IMR-90 (cell line): ENCODE data around the gene PAX5. TPM values are rescaled to one million over a fixed set of nuclear protein-coding genes. Genes with fewer than 3 reads are reported as not detected.

Experiments
- ATAC-seq: fragments of 200-7000 bp; cut with Tn5 transposase; 2 replicates; pipeline ENCODE4 v1.9.1; 2020; ENCODE audit warnings: low read depth, mild to moderate bottlenecking, moderate library complexity
- BruUV-seq: library from RNA; stranded (reverse); fragments of 400-500 nt; replicated peaks from 2 replicates; lab custom pipeline; 2021; lab: Mats Ljungman, UMichigan
- CTCF ChIA-PET: fragments of 300-600 bp; formaldehyde crosslinking; extraction: SDS; loops from one replicate; lab custom pipeline; 2021; ENCODE audit warnings: antibody characterized with exemption; lab: Yijun Ruan, JAX
- POLR2A ChIA-PET: fragments of 300-600 bp; sonication (Branson Sonifier 250); formaldehyde crosslinking; loops from one replicate; lab custom pipeline; 2022; ENCODE audit warnings: antibody characterized with exemption; ENCODE audit not compliant: unreplicated experiment; lab: Charles Lee
- DNase-seq: peaks from one replicate; pipeline ENCODE4 v3.0.0; 2013
- H2AFZ ChIP-seq: replicated peaks from 2 replicates; pipeline ENCODE3; 2013; ENCODE audit warnings: low read length, mild to moderate bottlenecking; ENCODE audit not compliant: poor library complexity
- H2AK5ac ChIP-seq: 2 replicates; pipeline ENCODE4 v1.6.1; 2013; ENCODE audit warnings: low read depth, low read length, inconsistent platforms
- H2AK9ac ChIP-seq: replicated peaks from 2 replicates; pipeline ENCODE3; 2013; ENCODE audit warnings: mild to moderate bottlenecking, low read depth, low read length, moderate library complexity; ENCODE audit not compliant: poor library complexity
- H2BK120ac ChIP-seq: 2 replicates; pipeline ENCODE4 v1.6.1; 2013; ENCODE audit warnings: low read depth, low read length, inconsistent platforms
- H2BK15ac ChIP-seq: 3 replicates; pipeline ENCODE4 v1.6.1; 2013; ENCODE audit warnings: low read depth, low read length, inconsistent platforms
- H2BK20ac ChIP-seq: 2 replicates; pipeline ENCODE4 v1.6.1; 2013; ENCODE audit warnings: low read depth, mild to moderate bottlenecking, inconsistent platforms, low read length, moderate library complexity
- H2BK5ac ChIP-seq: 2 replicates; pipeline ENCODE4 v1.6.1; 2013; ENCODE audit warnings: mild to moderate bottlenecking, low read depth, low read length, inconsistent platforms; ENCODE audit not compliant: poor library complexity, severe bottlenecking
- H3K14ac ChIP-seq: replicated peaks from 2 replicates; pipeline ENCODE4 v1.6.1; 2013; ENCODE audit warnings: low read depth, low read length, inconsistent platforms
- H3K18ac ChIP-seq: 2 replicates; pipeline ENCODE4 v1.6.1; 2013; ENCODE audit warnings: low read depth, low read length, control low read depth
- H3K23ac ChIP-seq: 2 replicates; pipeline ENCODE4 v1.6.1; 2013; ENCODE audit warnings: low read depth, low read length, inconsistent platforms
- H3K27ac ChIP-seq: 2 replicates; pipeline ENCODE4 v1.5.1; 2013; ENCODE audit warnings: mild to moderate bottlenecking, control low read depth, low read length; ENCODE audit not compliant: insufficient read depth
- H3K27me3 ChIP-seq: 2 replicates; pipeline ENCODE4 v1.6.1; 2013; ENCODE audit warnings: low read length; ENCODE audit not compliant: control insufficient read depth, insufficient read depth
- H3K36me3 ChIP-seq: 2 replicates; pipeline ENCODE4 v1.6.1; 2013; ENCODE audit warnings: low read length, mixed read lengths; ENCODE audit not compliant: control insufficient read depth, insufficient read depth
- H3K4ac ChIP-seq: 2 replicates; pipeline ENCODE4 v1.6.1; 2013; ENCODE audit warnings: low read depth, low read length, inconsistent platforms
- H3K4me1 ChIP-seq: 2 replicates; pipeline ENCODE4 v1.6.1; 2013; ENCODE audit warnings: low read length, mixed read lengths; ENCODE audit not compliant: control insufficient read depth, insufficient read depth
- H3K4me2 ChIP-seq: 2 replicates; pipeline ENCODE4 v1.6.1; 2013; ENCODE audit warnings: low read depth, mild to moderate bottlenecking, control low read depth, low read length, moderate library complexity
- H3K4me3 ChIP-seq: 2 replicates; pipeline ENCODE4 v1.5.1; 2013; ENCODE audit warnings: low read depth, mild to moderate bottlenecking, control low read depth, low read length, moderate library complexity; ENCODE audit not compliant: insufficient read depth
- H3K56ac ChIP-seq: 2 replicates; pipeline ENCODE4 v1.6.1; 2013; ENCODE audit warnings: low read length, inconsistent platforms; ENCODE audit not compliant: insufficient read depth; ENCODE audit errors: extremely low read depth
- H3K79me1 ChIP-seq, 2 experiments: 2 replicates each; pipeline ENCODE4 v1.6.1; 2013; ENCODE audit warnings: low read length in 2 of 2, inconsistent platforms in 1 of 2, low read depth in 1 of 2
- H3K9ac ChIP-seq: 2 replicates; pipeline ENCODE4 v1.6.1; 2013; ENCODE audit warnings: low read depth, low read length, control low read depth
- H3K9me1 ChIP-seq: 2 replicates; pipeline ENCODE4 v1.6.1; 2013; ENCODE audit warnings: low read length, inconsistent platforms; ENCODE audit not compliant: insufficient read depth
- H3K9me3 ChIP-seq: 2 replicates; pipeline ENCODE4 v1.6.1; 2013; ENCODE audit warnings: low read length; ENCODE audit not compliant: control insufficient read depth, insufficient read depth
- H4K20me1 ChIP-seq: 2 replicates; pipeline ENCODE4 v1.6.1; 2013; ENCODE audit warnings: low read length, inconsistent platforms; ENCODE audit not compliant: insufficient read depth
- H4K5ac ChIP-seq: 2 replicates; pipeline ENCODE4 v1.6.1; 2013; ENCODE audit warnings: mild to moderate bottlenecking, low read depth, low read length, control low read depth
- H4K8ac ChIP-seq, 2 experiments: 2 replicates each; pipeline ENCODE4 v1.6.1; 2013; ENCODE audit warnings: low read depth in 2 of 2, low read length in 2 of 2, control low read depth in 1 of 2, inconsistent platforms in 1 of 2
- H4K91ac ChIP-seq: 2 replicates; pipeline ENCODE4 v1.6.1; 2013; ENCODE audit warnings: low read depth, low read length, inconsistent platforms; ENCODE audit not compliant: insufficient read depth
- BHLHE40 ChIP-seq: fragments of 150-350 bp; IDR thresholded peaks from 2 replicates; pipeline ENCODE4 v1.6.1; 2016; ENCODE audit warnings: mild to moderate bottlenecking, low read depth, low read length
- CEBPB ChIP-seq: IDR thresholded peaks from 2 replicates; pipeline ENCODE4 v1.6.1; 2012; ENCODE audit warnings: low read depth, low read length, improper control_type of control experiment
- CHD1 ChIP-seq: IDR thresholded peaks from 2 replicates; pipeline ENCODE4 v1.6.1; 2012; ENCODE audit warnings: low read depth, low read length, improper control_type of control experiment
- FOS ChIP-seq: fragments of 150-350 bp; IDR thresholded peaks from 2 replicates; pipeline ENCODE4 v1.6.1; 2016; ENCODE audit warnings: low read depth, low read length
- MAFK ChIP-seq: IDR thresholded peaks from 2 replicates; pipeline ENCODE4 v1.6.1; 2012; ENCODE audit warnings: low read depth, low read length, improper control_type of control experiment
- MAZ ChIP-seq: IDR thresholded peaks from 2 replicates; pipeline ENCODE4 v1.6.1; 2012; ENCODE audit warnings: low read depth, mild to moderate bottlenecking, low read length, improper control_type of control experiment, moderate library complexity, borderline replicate concordance
- MXI1 ChIP-seq: IDR thresholded peaks from 2 replicates; pipeline ENCODE4 v1.6.1; 2012; ENCODE audit warnings: low read depth, mild to moderate bottlenecking, low read length, moderate library complexity, borderline replicate concordance
- NFE2L2 ChIP-seq: fragments of 150-350 bp; IDR thresholded peaks from 2 replicates; pipeline ENCODE4 v1.6.1; 2016; ENCODE audit warnings: low read depth, mild to moderate bottlenecking, low read length
- POLR2A ChIP-seq: IDR thresholded peaks from 2 replicates; pipeline ENCODE4 v1.6.1; 2012; ENCODE audit warnings: mild to moderate bottlenecking, low read depth, low read length
- RAD21 ChIP-seq: IDR thresholded peaks from 2 replicates; pipeline ENCODE4 v1.6.1; 2012; ENCODE audit warnings: low read length, improper control_type of control experiment
- RCOR1 ChIP-seq: IDR thresholded peaks from 2 replicates; pipeline ENCODE4 v1.6.1; 2012; ENCODE audit warnings: mild to moderate bottlenecking, low read length, improper control_type of control experiment; ENCODE audit not compliant: insufficient replicate concordance
- RFX5 ChIP-seq: IDR thresholded peaks from 2 replicates; pipeline ENCODE4 v1.8.0; 2012; ENCODE audit warnings: low read depth, mild to moderate bottlenecking, low read length, moderate library complexity
- SMC3 ChIP-seq: fragments of 150-350 bp; IDR thresholded peaks from 2 replicates; pipeline ENCODE4 v1.6.1; 2016; ENCODE audit warnings: low read depth, mild to moderate bottlenecking, antibody characterized with exemption, low read length, moderate library complexity
- WGBS, 2 experiments: methylation state at CpG; one replicate each; pipeline versions ENCODE4 v1.1.5 to v1.1.7; 2013; ENCODE audit warnings: missing lambda C conversion rate in 2 of 2; ENCODE audit not compliant: insufficient read length in 1 of 2; ENCODE audit errors: extremely low coverage in 2 of 2; 5-methylcytosine and 5-hydroxymethylcytosine counted together
- dilution Hi-C: fragments of 300-500 bp; cut with HindIII; formaldehyde crosslinking; loops from one replicate; pipeline ENCODE4 v1.14.3; 2018; ENCODE audit warnings: low sequenced_read_pairs; ENCODE audit not compliant: unreplicated experiment
- in situ Hi-C: fragments of 300-500 bp; cut with MboI; formaldehyde crosslinking; loops from 3 replicates; pipeline ENCODE4 v1.14.3; 2019; ENCODE audit warnings: low sequenced_read_pairs, inconsistent platforms, mixed read lengths
- intact Hi-C: fragments of 100-400 bp; cut with micrococcal nuclease; formaldehyde crosslinking; loops from 2 replicates; pipeline ENCODE4 v1.10.0; 2022
- polyA plus RNA-seq, 3 experiments: library from polyadenylated mRNA; depleted of rRNA; stranded (reverse); fragments of >200 nt; gene quantifications; 2 replicates each; pipeline ENCODE4 v1.2.3, GENCODE V29; 2012; ENCODE audit warnings: low replicate concordance in 1 of 3
- total RNA-seq: library from RNA; depleted of rRNA; stranded (reverse); fragments of >200 nt; gene quantifications from 2 replicates; pipeline ENCODE4 v1.2.3, GENCODE V29; 2012
- TF ChIP-seq, protein P1 (sequence below): conservative IDR thresholded peaks from 2 replicates; pipeline ENCODE4 v1.5.1; 2012; ENCODE audit warnings: mild to moderate bottlenecking, low read depth, low read length, improper control_type of control experiment
- TF ChIP-seq, protein P2 (sequence below): fragments of 150-350 bp; IDR thresholded peaks from 2 replicates; pipeline ENCODE4 v1.6.1; 2017; ENCODE audit warnings: mild to moderate bottlenecking, antibody characterized with exemption, low read length, low read depth

PAX5 gene
- total and polyA plus RNA-seq, 2 of the 4 experiments (the other 2 are of a cell fraction) = not detected

DNA sequence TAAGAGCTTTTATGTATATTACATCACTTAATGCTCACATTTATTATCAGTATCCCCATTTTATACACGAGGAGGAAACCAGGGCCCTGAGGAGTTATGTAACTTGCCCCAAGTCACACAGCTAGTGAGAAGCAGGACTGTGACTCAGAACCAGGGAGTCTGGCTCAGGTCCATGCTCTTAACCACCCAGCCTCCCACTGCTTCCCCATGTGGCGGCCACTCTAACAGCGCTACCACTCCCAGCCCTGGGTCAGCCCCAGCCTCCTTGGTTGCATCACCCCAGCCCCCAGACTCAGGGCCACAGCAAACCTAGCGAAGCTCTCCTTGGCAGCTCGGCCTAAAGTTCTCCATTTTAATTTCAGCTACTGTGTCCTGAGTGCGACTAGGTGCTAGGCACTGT lies 159.1 kb downstream of the PAX5 start:
- Histone ChIP-seq H4K91ac (no peak overlapping the region), H3K9me3 (0 out of 2 replicates have a peak, but pooled peaks cover 2% of the 10 kb centered on the region), H2BK120ac (no peak overlapping the region), H3K27me3 (peaks cover 38% of the 10 kb centered on the region), H3K23ac (no peak overlapping the region), H3K18ac (no peak overlapping the region), H2BK5ac (no peak overlapping the region), H4K8ac (no peak overlapping the region), H3K36me3 (no peaks in the 10 kb centered on the region), H4K5ac (no peak overlapping the region), H4K20me1 (no peaks in the 10 kb centered on the region; the same call in 1 of the 2 replicates), H2AFZ (no peak overlapping the region), H3K9ac (no peak overlapping the region), H2AK5ac (no peak overlapping the region), H3K27ac (no peak overlapping the region), H3K4me3 (no peak overlapping the region), H2BK15ac (no peak overlapping the region), H3K56ac (no peak overlapping the region), H3K4ac (no peak overlapping the region), H2BK20ac (no peak overlapping the region), H3K79me1 (no peaks in the 10 kb centered on the region), H2AK9ac (no peak overlapping the region), H3K4me2 (no peak overlapping the region), H3K9me1 (no peaks in the 10 kb centered on the region), H3K4me1 (no peaks in the 10 kb centered on the region), H3K14ac (no peak overlapping the region)
- dilution Hi-C loops (no loop called here), in situ Hi-C loops (loop anchor here (25.0 kb wide), 1 partner anchor 387 kb away; no protein-coding TSS in a partner anchor), intact Hi-C loops (loop anchor here (5.0 to 10.0 kb wide), 4 partner anchors 110 to 537 kb away; partner anchors contain the start of gene ZCCHC7)
- POLR2A ChIA-PET = no interaction called here
- BruUV-seq = no TSS peak
- DNase-seq = peak; percentile 10
- ATAC-seq = no peak
- TF ChIP-seq MAFK (no peak), CHD1 (no peak), POLR2A (no peak), NFE2L2 (no peak), CEBPB (no peak), SMC3 (no peak), RFX5 (no peak), RAD21 (no peak), RCOR1 (no peak), MXI1 (no peak), MAZ (no peak), FOS (no peak), BHLHE40 (no peak)
- TF ChIP-seq, protein P1, sequence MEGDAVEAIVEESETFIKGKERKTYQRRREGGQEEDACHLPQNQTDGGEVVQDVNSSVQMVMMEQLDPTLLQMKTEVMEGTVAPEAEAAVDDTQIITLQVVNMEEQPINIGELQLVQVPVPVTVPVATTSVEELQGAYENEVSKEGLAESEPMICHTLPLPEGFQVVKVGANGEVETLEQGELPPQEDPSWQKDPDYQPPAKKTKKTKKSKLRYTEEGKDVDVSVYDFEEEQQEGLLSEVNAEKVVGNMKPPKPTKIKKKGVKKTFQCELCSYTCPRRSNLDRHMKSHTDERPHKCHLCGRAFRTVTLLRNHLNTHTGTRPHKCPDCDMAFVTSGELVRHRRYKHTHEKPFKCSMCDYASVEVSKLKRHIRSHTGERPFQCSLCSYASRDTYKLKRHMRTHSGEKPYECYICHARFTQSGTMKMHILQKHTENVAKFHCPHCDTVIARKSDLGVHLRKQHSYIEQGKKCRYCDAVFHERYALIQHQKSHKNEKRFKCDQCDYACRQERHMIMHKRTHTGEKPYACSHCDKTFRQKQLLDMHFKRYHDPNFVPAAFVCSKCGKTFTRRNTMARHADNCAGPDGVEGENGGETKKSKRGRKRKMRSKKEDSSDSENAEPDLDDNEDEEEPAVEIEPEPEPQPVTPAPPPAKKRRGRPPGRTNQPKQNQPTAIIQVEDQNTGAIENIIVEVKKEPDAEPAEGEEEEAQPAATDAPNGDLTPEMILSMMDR = no peak
- TF ChIP-seq, protein P2, sequence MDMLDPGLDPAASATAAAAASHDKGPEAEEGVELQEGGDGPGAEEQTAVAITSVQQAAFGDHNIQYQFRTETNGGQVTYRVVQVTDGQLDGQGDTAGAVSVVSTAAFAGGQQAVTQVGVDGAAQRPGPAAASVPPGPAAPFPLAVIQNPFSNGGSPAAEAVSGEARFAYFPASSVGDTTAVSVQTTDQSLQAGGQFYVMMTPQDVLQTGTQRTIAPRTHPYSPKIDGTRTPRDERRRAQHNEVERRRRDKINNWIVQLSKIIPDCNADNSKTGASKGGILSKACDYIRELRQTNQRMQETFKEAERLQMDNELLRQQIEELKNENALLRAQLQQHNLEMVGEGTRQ = no peak
- CTCF ChIA-PET = no interaction called here
- 67% methylated on average over 3 of the region's 6 CpGs; no CpG with 5 or more reads in 1 of the 2 experiments for WGBS, 2 experiments
